ENCODE data around the gene TNFAIP8. TPM values are rescaled to one million over a fixed set of nuclear protein-coding genes. Genes with fewer than 3 reads are reported as not detected.

Gene TNFAIP8
- polyA plus RNA-seq, 4 donors, result 22.7 to 33.2 (median 28.2) TPM

DNA sequence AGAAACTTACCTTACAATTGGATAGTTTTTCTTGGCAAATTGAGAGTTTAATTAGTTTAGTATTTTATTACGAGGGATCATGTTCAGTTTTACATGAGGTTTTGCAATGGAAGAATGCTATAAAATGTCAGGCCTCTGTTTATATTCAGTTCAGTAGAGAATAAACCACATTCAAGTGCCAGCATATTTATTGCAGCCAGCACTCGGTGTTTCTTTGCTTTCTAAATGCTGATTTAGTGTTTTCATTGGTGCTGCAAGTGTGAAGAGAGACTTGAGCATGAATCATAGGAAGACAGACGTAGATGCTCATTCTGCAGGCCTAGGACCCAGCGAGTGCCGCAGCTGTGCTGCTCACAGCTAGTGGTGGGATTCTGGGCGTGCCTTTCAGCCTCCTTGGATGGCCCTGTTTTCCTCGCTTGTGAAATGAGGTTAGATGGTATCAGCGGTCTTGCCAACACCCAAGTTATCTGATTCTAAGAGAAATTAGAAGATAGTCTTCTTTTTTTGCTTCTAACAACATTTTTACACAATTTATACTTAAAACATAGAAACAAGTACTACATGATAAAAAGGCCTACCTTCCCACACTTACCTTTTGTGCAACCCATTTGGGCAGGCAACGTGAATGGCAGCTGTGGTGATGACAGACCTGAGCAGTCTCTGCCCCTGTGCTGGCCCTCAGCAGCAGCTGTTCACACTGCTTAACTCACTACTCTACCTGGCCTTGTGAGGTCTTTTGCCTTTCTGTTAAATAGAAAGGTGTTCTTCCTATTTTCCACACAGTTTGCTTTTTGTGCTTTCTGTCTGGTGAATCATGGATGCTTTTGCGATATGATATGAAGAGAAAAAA lies 26.8 kb upstream of the TNFAIP8 start:
- no peak for DNase-seq (ENCODE audit: low read depth in 4 of 4, low spot score in 2 of 4)

DNA sequence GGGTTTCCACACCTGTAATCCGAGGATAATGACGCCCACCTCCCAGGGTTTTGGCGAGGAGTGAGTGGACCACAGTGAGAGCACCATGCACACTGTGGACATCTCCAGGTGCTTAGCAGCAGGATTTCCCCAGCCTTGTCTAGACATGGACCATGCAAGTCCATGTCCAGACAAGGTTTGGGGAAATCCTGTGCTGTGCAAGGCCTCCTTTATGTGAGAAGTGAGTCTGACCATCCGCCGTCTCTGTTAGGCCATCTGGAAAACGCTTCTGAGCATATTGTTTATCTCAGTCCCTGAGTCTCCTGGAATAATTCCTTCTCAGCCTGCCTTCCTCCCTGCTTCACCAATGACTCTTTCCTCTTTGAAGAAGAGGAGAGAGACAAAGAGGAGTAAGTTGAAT lies 26.2 kb upstream of the TNFAIP8 start:
- no peak for DNase-seq (ENCODE audit: low read depth in 4 of 4, low spot score in 2 of 4)

DNA sequence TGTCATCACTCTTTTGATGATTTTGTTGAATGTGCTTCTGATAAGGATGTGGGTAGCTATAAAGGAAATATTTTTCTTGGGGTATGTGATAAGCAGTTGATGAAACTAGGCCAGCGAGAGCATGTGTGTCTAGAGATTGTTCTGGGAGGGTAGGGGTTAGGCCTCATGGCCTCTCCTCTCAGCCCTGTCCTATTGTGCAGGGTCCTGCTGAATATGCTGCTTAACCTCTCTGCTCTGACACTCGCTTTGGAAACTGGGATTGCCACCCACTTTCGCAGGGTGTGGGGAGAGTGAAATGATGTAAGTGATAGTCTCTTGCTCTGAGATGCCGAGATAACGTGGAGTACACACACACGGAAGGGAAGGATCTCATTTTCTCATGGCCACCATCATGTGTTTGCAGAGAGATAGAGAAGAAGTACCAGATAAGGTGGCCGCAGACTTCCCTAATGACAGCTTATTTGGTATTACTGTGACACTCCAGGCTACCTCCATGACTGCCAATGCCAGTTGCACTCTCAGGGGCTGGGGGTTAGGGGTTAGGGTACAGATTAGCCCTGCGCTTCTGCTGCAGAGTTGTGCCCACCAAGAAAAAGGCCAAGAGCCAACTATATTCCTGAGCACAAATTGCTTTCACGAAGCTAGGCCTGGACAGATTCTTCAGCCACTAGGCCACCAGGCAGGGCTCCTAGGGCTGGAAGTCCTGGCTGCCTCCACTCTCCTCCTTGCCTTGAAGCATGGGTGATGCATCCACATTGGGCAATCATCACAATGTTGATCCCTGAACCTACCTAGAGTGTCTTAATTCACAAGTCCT lies 25.2 kb upstream of the TNFAIP8 start:
- DNase-seq (ENCODE audit: low read depth in 4 of 4, low spot score in 2 of 4), result no peak

DNA sequence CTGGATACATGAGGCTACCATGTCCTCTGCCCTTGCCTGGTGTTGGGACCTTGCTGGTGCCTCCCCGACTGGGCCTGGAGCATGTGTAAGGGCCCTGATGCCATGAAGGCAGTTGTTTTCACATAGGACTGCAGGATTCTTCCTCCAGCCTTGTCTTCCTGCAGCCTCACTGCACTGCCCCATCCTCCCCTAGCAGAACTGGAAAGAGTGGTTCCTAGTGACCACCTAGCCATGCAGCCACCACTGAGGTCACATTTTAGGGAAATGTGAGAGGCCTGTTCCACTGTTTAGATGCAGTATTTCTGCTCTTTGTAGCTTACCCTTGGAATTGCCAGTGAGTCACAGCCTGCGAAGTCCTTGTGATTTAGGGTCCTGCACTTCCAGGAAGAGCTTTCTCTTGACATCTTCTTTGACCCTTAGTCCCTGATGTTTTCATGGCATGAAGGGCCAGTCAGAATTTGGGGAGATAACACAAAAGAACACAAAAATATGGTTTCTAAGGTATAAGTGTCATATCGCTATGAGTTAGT lies 24.2 kb upstream of the TNFAIP8 start:
- DNase-seq (ENCODE audit: low read depth in 4 of 4, low spot score in 2 of 4), result no peak

DNA sequence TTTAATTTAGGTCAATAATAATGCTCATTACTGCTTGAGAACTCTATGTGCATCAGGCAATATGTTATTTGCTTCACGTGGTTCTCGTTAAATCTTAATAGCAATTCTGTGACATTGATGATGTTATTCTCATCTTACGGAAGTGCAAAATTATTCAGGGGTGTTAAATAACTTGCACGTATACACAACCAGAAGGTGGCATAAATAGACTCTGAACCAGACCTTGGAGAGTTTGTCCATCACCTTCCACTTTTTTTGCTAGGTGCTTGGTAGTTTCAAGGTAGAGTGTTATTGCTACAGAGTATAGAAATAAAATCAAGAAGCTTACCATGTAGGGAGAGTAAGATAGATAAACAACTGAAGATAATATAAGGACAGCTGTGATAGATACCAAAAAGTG lies 23.6 kb upstream of the TNFAIP8 start:
- DNase-seq (ENCODE audit: low read depth in 4 of 4, low spot score in 2 of 4), result no peak

DNA sequence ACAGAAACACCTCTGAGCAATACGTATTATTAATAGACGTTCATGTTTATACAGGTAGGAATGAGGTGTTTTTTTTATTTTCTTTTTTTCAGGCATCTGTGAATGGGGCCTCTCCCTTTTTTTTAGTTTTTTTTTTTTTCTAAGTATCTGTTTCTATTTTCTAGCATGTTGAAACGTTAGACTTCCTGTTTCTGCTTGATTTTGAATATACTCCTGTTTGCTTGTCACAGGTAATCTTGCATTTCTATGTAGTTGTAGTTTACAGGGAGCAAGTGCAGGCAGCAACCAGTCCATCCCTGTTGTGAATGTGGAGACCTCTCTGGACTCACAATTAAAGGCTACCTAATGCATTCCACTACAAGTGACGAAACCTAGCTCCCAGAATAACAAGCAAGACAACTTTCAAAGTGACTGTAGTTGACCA lies 22.8 kb upstream of the TNFAIP8 start:
- no peak for DNase-seq (ENCODE audit: low read depth in 4 of 4, low spot score in 2 of 4)

DNA sequence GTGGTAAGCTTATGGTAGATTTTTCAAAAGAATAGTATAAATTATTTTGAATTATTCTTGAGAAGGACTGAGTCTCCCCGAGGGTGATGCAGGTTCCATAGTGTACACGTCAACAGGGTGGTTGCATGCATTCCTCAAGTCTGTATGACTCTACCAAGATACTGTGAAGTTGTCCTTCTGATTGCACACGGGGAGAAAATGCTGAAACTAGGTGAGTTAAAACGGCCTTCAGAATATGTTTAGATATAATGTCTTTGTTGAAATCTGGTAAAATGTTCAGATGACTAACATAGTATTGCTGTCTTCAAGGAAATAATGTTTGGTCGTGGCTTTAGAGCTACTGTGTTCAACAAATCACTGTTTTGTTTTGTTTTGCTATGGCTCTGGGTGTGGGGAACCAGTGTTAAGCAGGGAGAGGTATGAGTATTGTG lies 22.4 kb upstream of the TNFAIP8 start:
- DNase-seq (ENCODE audit: low read depth in 4 of 4, low spot score in 2 of 4), result no peak

DNA sequence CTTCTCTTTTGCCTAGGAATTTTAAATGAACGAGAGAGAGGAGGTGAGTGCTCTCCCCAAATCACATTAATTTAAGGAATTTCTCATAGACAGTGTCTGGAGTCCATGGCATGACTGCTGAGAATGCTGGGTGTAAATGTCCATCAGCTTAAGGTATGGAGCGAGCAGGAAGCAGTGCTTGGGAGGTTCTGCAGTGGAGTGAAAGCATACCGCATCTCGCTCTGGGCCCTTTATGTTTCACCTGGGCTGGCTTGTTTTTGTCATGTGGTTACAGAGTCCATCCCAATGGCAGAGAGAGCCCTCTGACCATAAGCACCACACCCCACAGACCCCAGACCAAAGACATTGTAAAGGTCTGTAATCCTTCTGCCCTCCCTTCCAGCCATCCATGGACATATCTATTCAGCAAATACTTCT lies 20.6 kb upstream of the TNFAIP8 start:
- DNase-seq (ENCODE audit: low read depth in 4 of 4, low spot score in 2 of 4), result no peak

DNA sequence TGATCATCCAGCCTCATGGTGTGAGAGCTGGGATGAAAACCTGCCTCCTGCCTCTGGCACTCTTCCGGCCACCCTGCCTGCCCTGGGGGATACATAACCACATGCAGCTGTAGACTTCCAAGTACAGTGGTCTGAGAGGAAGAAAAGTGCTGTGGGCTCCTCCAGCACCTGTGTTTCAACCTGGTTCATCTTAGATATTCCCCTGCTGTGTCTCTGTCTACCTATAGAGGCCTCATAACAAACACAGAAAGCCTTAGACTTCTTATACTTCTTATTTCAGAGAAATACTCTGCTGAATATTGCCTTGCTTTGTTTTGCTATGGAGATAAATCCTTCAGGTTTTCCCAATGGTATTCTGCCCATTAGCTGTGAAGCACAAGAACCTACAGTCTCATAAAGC lies 19.6 kb upstream of the TNFAIP8 start:
- no peak for DNase-seq (ENCODE audit: low read depth in 4 of 4, low spot score in 2 of 4)

DNA sequence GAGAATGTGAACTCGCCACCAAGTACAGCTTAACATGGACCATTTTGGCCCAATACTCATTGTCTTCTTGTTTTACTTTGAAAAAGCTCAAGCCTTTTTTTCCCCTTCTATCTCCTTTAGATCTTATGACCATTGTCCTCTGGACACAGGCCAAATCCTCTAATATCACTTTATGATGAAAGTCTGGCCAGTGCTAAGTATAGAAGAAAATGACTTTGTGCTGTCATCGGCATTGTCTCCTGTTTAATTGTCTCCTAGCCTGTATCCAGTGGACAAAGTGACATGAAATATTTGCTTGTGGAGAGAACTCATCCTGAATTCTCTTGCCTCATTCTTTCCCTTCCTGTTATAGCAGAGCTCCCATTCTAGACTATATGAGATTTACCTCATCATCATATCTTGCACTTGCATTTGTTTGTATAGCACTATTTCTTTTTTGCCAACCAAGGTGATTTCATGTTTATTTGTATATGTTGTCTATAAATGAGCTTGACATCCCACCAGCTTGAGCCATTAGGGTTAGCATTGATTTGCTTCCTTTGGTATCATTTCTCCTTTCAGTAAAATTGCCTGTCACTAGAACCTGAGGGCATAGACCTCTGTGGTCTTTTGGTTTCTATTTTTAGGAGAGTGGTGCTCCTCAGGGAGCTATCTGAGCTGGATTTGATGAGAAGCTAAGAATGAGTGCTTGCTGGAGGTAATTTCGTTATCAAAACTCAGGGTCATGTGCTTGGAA lies 18.8 kb upstream of the TNFAIP8 start:
- no peak for DNase-seq (ENCODE audit: low read depth in 4 of 4, low spot score in 2 of 4)

DNA sequence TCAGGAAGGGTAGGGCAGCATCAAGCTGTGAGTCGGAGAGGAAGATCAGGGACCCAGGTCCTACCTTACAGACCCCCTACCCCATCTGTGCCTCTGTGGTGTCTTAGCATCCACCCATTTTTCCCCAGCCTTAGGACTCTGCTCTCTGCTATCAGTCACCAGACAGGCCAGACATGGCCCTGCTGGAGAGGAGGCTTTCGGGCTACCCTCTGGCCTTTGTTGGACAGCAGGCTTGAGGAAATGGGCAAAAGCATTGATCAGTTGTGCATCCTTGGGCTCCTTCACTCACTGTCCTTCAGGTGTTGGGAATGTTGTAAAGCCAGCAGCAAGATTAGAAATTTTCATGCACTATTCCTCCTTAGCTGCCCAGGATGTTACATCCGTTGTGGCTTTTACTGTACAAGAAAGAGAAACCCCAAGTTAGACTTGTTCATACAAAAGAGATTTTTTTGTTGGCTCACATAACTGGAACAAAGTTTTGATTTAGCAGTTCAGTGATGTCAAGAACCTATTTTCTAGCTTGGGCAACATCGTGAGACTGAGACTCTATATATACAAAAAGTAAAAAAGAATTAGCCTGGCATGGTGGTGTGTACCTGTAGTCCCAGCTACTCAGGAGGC lies 17.4 kb upstream of the TNFAIP8 start:
- no peak for DNase-seq (ENCODE audit: low read depth in 4 of 4, low spot score in 2 of 4)

DNA sequence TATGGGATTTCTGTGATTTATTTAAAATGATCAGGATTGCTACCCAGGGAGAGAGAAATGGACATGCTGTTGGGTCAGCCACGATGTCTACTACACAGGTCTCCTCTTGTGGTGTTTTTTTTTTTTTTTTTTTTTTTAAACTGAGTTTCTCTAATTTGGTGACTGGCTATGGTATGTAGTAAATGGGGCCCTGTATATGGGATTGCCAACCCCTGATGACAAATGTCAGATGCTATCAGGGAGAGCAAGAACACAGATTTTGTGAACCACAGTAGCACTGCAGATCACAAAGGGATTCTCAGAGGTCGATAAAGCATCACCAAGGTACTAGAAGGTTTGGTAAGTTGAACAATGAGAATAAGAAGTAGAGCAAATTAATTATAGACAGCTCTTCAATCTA lies 16.5 kb upstream of the TNFAIP8 start:
- DNase-seq (ENCODE audit: low read depth in 4 of 4, low spot score in 2 of 4), result no peak

DNA sequence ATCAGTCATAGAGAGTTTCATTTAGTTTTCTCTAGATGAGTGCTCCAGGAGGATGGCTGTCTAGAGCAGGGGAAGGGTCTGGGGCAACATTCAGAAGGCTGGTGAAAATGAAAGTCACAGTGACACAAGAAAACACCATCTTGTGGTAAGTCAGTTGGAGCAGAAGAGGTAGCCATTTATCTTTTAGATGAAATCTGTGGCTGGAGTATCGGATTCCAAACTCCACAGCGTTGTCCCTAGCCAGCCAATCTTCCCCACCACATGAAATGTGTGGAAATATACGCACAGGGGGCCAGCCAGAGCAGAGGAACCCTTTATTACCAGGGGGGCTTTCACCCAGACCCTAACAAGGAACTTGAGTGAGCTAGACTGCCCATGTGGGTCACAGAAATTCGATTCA lies 15.9 kb upstream of the TNFAIP8 start:
- no peak for DNase-seq (ENCODE audit: low read depth in 4 of 4, low spot score in 2 of 4)

DNA sequence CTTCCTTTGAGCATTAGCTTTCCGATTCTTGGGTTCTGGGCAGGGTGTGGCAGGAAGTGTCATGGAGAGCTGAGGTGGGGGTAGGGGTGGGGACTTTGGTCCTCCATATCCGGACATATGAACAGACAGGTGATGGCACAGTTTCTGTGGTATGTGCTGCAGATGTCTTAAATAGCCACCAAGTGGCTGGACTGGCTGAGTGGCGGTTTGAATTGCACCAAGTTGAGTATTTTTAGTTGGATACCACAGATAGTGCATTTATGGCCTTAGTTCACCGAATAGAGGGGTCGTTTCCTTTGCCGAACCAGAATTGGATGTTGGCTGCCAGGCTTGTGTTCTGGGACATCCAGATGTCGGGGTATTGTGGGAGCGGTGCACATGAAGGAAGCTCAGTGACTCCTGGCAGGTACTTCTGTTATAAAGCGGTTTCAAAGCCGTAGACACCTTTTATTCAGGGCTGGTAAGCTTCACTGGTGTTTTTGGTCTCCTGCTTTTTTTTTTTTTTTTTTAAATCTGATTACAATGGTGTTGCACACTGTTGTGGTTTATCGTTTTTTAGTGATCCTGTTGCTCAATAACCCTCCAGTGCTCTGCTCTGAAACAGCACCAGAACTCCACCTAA lies 15.1 kb upstream of the TNFAIP8 start:
- no peak for DNase-seq (ENCODE audit: low read depth in 4 of 4, low spot score in 2 of 4)

DNA sequence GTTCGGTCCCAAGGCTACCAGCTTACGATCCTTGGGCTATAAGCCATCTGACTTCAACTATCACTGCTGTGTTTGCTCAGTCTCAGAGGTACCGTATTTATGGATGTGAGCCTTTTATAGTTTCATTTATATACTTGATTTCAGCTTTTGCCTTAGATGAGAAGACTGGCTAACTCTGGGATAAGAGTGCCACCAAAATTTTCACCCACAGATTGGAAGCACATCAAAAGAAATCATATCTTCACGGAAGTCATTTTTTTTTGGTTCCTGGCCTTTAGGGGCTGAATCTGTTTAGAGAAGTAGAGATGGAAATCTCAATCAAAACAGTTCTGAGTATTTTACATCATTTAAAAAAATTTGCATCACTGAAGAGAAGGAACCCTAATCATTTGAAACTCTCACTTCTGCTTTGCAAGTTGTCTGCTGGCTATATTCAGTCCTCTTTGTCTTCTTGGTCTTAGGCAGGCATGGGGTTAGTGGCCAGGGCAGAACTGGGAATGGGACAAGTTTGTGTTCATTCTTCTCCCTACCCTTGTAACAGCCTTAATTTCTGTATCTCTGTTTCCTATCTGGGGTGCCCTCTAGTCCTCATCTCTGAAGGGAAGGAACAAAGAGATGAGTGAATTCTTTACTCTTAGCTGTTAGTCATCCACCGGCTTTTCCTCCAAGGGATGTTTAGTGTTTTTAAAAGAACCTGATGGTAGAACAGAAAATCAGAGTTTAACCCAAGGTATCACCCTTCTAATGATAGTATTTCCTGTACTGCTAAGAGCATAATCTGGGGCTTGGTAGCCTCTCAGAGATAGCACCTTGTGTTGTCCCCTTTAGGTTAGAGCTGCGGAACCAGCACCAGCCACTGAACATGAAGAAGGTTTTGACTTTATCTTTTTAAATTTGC lies 14.1 kb upstream of the TNFAIP8 start:
- no peak for DNase-seq (ENCODE audit: low read depth in 4 of 4, low spot score in 2 of 4)

DNA sequence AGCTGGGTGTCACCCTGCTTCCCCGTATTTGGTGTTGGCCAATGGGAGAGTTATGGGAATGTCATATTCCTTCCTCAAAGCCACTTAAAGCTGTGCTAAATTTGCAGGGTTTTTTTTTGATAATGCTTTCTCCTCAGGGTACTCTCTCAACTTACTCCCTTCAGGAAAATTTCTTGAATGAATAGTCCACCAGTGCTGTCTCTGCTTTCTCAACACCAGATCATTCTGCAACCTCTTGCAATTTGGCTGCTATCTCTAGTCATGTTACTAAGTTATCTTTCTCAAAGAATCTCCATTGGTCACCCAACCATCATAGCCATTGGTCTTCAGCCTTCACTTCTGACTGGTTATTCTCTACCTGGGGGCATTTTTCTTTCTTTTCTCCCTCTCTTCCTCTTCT lies 13.4 kb upstream of the TNFAIP8 start:
- no peak for DNase-seq (ENCODE audit: low read depth in 4 of 4, low spot score in 2 of 4)

DNA sequence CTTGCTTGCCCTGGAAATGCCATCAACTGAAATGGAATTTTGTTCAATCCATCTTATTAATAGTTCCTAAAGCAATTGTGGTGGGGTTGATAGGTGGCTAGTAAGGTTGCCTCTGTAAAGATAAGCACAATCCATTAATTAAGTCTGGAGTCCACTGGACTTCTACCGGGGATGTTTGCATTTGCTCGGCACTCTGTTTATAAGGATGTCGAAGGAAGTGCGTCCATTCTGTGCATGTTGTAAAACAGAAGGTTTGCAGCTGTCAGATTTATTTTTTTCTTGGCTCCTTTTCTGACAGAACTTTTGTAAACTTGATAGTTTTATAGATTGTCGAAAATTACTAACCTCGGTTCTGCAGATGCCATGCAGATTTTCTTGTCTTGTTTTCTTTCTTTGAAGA lies 12.8 kb upstream of the TNFAIP8 start:
- no peak for DNase-seq (ENCODE audit: low read depth in 4 of 4, low spot score in 2 of 4)

DNA sequence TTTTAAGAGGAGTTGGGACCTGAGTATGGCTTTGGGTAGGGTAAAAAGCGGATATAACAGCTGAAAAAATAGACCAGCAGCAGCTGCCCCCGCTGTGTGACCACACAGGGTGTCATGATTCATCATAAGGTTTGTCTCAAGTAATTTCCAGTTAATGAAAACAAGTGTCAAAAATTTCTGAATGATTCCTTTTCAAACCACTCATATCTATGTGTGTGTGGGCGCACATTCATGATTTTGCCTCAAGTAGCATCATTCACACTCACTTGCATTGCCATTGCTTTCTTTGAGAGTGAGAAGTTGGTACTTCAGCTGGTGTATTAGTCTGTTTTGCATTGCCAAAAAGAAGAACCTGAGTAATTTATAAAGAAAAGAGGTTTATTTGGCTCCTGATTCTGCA lies 12.1 kb upstream of the TNFAIP8 start:
- DNase-seq (ENCODE audit: low read depth in 4 of 4, low spot score in 2 of 4), result no peak

DNA sequence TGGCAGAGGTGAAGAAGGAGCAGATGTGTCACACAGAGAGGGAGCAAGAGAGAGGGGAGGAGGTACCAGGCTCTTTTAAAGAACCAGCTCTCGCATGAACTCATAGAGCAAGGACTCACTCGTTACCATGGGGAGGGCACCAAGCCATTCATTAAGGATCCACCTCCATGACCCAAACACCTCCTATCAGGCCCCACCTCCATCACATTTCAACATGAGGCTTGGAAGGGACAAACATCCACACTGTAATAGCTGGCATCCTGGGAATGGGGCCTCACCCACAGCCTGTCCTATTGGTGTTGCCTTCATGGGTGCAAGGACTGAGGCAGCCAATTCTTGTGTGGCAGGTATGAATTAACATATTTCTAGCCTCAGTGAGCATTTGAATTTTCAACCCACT lies 11.6 kb upstream of the TNFAIP8 start:
- DNase-seq (ENCODE audit: low read depth in 4 of 4, low spot score in 2 of 4), result no peak
